ENCODE measurements around the gene PBX1.

Gene PBX1

DNA sequence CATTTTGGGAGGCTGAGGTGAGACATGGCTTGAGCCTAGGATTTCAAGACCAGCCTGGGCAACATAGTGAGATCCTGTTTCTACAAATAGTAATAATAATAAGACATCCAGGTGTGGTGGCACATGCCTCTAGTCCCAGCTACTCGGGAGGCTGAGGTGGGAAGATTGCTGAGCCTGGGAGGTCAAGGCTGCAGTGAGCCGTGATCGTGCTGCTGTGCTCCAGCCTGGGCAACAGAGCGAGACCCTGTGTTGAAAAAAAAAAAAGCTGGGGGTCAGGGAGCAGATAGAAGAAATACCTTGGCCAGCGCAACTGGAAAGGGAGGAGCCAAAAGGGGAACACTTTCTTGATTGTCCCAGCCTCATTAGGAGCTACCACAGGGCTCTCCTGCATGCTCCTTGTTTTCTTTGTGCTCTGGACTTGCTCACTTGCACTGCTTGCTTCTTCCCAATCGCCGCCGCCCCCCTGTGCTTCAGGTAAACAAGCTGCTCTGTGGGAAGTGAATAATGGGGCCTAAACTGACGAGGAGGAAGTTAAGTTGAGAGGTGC lies 31.1 kb downstream of the PBX1 start:
- Histone ChIP-seq H3K4me2 (ENCODE audit: insufficient read depth, low read length) (no peak overlapping the region), H3K36me3 (ENCODE audit: insufficient read depth, low read length) (no peaks in the 10 kb centered on the region), H3K9ac (ENCODE audit: low read depth, low read length) (no peak overlapping the region), H2AFZ (ENCODE audit: low read depth, low read length) (no peak overlapping the region), H3K27ac (ENCODE audit: low read length) (no peak overlapping the region), H3K79me2 (ENCODE audit: insufficient read depth, low read length) (no peaks in the 10 kb centered on the region), H3K9me3 (ENCODE audit: insufficient read depth, low read length, severe bottlenecking) (no peaks in the 10 kb centered on the region), H3K4me1 (ENCODE audit: insufficient read depth, low read length) (no peaks in the 10 kb centered on the region), H4K20me1 (ENCODE audit: insufficient read depth, low read length) (no peaks in the 10 kb centered on the region), H3K27me3 (ENCODE audit: insufficient read depth, low read length, poor library complexity) (peaks cover 13% of the 10 kb centered on the region), H3K4me3 (ENCODE audit: low read depth in 1 of 2, low read length in 2 of 2) (no peak overlapping the region)
- TF ChIP-seq CTCF (IDR thresholded peaks at IDR 0.05; ENCODE audit: borderline replicate concordance, extremely low read depth, low read length, poor library complexity, severe bottlenecking) (no peak), EZH2 (IDR thresholded peaks at IDR 0.05; ENCODE audit: borderline replicate concordance, low read depth, low read length, severe bottlenecking) (no peak)
- ATAC-seq (ENCODE audit: insufficient read depth, low read depth) = no peak
- no peak for DNase-seq

- TF ChIP-seq EZH2 (IDR thresholded peaks at IDR 0.05; ENCODE audit: borderline replicate concordance, low read depth, low read length, severe bottlenecking) (no peak), CTCF (IDR thresholded peaks at IDR 0.05; ENCODE audit: borderline replicate concordance, extremely low read depth, low read length, poor library complexity, severe bottlenecking) (no peak)
- Histone ChIP-seq H3K4me1 (ENCODE audit: insufficient read depth, low read length) (no peaks in the 10 kb centered on the region), H3K36me3 (ENCODE audit: insufficient read depth, low read length) (no peaks in the 10 kb centered on the region), H3K9me3 (ENCODE audit: insufficient read depth, low read length, severe bottlenecking) (no peaks in the 10 kb centered on the region), H4K20me1 (ENCODE audit: insufficient read depth, low read length) (no peaks in the 10 kb centered on the region), H3K9ac (ENCODE audit: low read depth, low read length) (no peak overlapping the region), H2AFZ (ENCODE audit: low read depth, low read length) (no peak overlapping the region), H3K4me3 (ENCODE audit: low read depth in 1 of 2, low read length in 2 of 2) (no peak overlapping the region), H3K27ac (ENCODE audit: low read length) (no peak overlapping the region), H3K79me2 (ENCODE audit: insufficient read depth, low read length) (no peaks in the 10 kb centered on the region), H3K4me2 (ENCODE audit: insufficient read depth, low read length) (no peak overlapping the region), H3K27me3 (ENCODE audit: insufficient read depth, low read length, poor library complexity) (peaks cover 13% of the 10 kb centered on the region)
- DNase-seq (no peak), ATAC-seq (ENCODE audit: insufficient read depth, low read depth) (no peak)
These were observed 31.6 kb downstream of the PBX1 start for GRCh38 chr1:164590592-164590991.

DNA sequence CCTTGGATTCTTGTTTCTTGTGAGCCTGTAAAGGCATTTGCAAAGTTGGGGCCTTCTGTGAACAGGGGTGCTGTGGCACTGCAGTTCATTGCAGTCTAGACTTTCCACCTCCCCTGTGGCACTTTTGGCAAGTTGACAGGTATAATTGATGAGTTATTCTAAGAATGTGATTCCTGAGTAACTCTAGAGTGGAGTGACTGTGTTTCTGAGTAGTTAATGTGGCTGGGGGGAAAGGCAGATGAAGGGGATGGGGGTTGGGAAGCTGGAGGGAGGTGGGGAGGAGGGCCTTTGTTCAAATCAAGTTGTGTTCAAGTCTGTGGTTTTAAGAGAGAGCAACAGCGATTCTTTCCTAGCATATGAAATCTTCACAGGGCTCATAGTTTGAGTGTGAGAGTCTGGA lies 32.9 kb downstream of the PBX1 start:
- H3K79me2 ChIP-seq (ENCODE audit: insufficient read depth, low read length) = no peaks in the 10 kb centered on the region
- no peak for ATAC-seq (ENCODE audit: insufficient read depth, low read depth)
- no peak for TF ChIP-seq EZH2 (IDR thresholded peaks at IDR 0.05; ENCODE audit: borderline replicate concordance, low read depth, low read length, severe bottlenecking)
- TF ChIP-seq CTCF (IDR thresholded peaks at IDR 0.05; ENCODE audit: borderline replicate concordance, extremely low read depth, low read length, poor library complexity, severe bottlenecking) = no peak
- no peaks in the 10 kb centered on the region for H3K9me3 ChIP-seq (ENCODE audit: insufficient read depth, low read length, severe bottlenecking)
- H4K20me1 ChIP-seq (ENCODE audit: insufficient read depth, low read length) = no peaks in the 10 kb centered on the region
- H3K27ac ChIP-seq (ENCODE audit: low read length) = no peak overlapping the region
- DNase-seq = no peak
- H2AFZ ChIP-seq (ENCODE audit: low read depth, low read length) = no peak overlapping the region
- H3K4me2 ChIP-seq (ENCODE audit: insufficient read depth, low read length) = no peak overlapping the region
- no peak overlapping the region for H3K9ac ChIP-seq (ENCODE audit: low read depth, low read length)
- peaks cover 6% of the 10 kb centered on the region for H3K27me3 ChIP-seq (ENCODE audit: insufficient read depth, low read length, poor library complexity)
- no peak overlapping the region for H3K4me3 ChIP-seq (ENCODE audit: low read depth in 1 of 2, low read length in 2 of 2)
- no peaks in the 10 kb centered on the region for H3K36me3 ChIP-seq (ENCODE audit: insufficient read depth, low read length)
- no peaks in the 10 kb centered on the region for H3K4me1 ChIP-seq (ENCODE audit: insufficient read depth, low read length)

DNA sequence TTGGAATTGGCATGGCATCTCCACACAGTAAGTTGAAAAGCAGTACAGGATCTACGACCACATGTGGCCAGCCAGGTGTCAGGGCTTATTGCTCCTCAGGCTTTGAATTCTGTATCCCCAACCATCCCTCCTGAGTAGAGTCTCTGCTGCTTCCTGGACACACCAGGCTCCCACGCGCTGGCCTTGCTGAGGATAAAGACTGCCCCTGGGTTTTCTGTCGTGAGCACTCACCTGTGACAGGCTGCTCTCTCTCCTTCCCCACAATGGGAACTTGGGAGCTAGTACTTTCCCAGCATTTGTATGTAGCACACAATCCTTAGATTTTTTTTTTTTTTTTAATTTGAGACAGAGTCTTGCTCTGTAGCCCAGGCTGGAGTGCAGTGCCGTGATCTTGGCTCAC lies 33.6 kb downstream of the PBX1 start:
- Histone ChIP-seq H4K20me1 (ENCODE audit: insufficient read depth, low read length) (no peaks in the 10 kb centered on the region), H3K4me1 (ENCODE audit: insufficient read depth, low read length) (no peaks in the 10 kb centered on the region), H2AFZ (ENCODE audit: low read depth, low read length) (no peak overlapping the region), H3K36me3 (ENCODE audit: insufficient read depth, low read length) (no peaks in the 10 kb centered on the region), H3K27ac (ENCODE audit: low read length) (no peak overlapping the region), H3K4me3 (ENCODE audit: low read depth in 1 of 2, low read length in 2 of 2) (no peak overlapping the region), H3K9me3 (ENCODE audit: insufficient read depth, low read length, severe bottlenecking) (no peaks in the 10 kb centered on the region), H3K9ac (ENCODE audit: low read depth, low read length) (no peak overlapping the region), H3K27me3 (ENCODE audit: insufficient read depth, low read length, poor library complexity) (peaks cover 2% of the 10 kb centered on the region), H3K79me2 (ENCODE audit: insufficient read depth, low read length) (no peaks in the 10 kb centered on the region), H3K4me2 (ENCODE audit: insufficient read depth, low read length) (no peak overlapping the region)
- no peak for TF ChIP-seq CTCF (IDR thresholded peaks at IDR 0.05; ENCODE audit: borderline replicate concordance, extremely low read depth, low read length, poor library complexity, severe bottlenecking)
- no peak for TF ChIP-seq EZH2 (IDR thresholded peaks at IDR 0.05; ENCODE audit: borderline replicate concordance, low read depth, low read length, severe bottlenecking)
- ATAC-seq (ENCODE audit: insufficient read depth, low read depth) (no peak), DNase-seq (no peak)

Measured in DND-41 (cell line).